ENCODE results near the gene ZNF578. TPM values are rescaled to one million over a fixed set of nuclear protein-coding genes. Genes with fewer than 3 reads are reported as not detected.

ZNF578 gene
- total and polyA plus RNA-seq, 10 of the 15 experiments (the other 5 are each of a cell fraction or from before 2014, with no cell fraction given): 0.10 to 0.43 (median 0.16) TPM; not detected in 4

GRCh38 chr19:52524086-52524485, 70.7 kb downstream of the ZNF578 start:
- H3K4me1 ChIP-seq (ENCODE audit: control insufficient read depth, insufficient read depth, low read length): no peaks in the 10 kb centered on the region; the same call in 1 of the 2 replicates
- H4K20me1 ChIP-seq (ENCODE audit: control insufficient read depth, insufficient read depth): no peaks in the 10 kb centered on the region
- ATAC-seq (no peak), DNase-seq (ENCODE audit: low read depth, low spot score) (no peak), FAIRE-seq (no peak)
- WGBS (ENCODE audit: insufficient coverage, insufficient replicate concordance, low lambda C conversion rate, missing lambda C conversion rate): 76% methylated on average over 20 of the region's 20 CpGs
- no peaks in the 10 kb centered on the region for H3K27me3 ChIP-seq (replicated peaks in 1 of 2; ENCODE audit: control insufficient read depth in 2 of 2, insufficient read depth in 2 of 2, low read length in 1 of 2)
- TF ChIP-seq HDAC6 (IDR thresholded peaks at IDR 0.05; ENCODE audit: unreplicated experiment): no peak
- TF ChIP-seq, protein P1, sequence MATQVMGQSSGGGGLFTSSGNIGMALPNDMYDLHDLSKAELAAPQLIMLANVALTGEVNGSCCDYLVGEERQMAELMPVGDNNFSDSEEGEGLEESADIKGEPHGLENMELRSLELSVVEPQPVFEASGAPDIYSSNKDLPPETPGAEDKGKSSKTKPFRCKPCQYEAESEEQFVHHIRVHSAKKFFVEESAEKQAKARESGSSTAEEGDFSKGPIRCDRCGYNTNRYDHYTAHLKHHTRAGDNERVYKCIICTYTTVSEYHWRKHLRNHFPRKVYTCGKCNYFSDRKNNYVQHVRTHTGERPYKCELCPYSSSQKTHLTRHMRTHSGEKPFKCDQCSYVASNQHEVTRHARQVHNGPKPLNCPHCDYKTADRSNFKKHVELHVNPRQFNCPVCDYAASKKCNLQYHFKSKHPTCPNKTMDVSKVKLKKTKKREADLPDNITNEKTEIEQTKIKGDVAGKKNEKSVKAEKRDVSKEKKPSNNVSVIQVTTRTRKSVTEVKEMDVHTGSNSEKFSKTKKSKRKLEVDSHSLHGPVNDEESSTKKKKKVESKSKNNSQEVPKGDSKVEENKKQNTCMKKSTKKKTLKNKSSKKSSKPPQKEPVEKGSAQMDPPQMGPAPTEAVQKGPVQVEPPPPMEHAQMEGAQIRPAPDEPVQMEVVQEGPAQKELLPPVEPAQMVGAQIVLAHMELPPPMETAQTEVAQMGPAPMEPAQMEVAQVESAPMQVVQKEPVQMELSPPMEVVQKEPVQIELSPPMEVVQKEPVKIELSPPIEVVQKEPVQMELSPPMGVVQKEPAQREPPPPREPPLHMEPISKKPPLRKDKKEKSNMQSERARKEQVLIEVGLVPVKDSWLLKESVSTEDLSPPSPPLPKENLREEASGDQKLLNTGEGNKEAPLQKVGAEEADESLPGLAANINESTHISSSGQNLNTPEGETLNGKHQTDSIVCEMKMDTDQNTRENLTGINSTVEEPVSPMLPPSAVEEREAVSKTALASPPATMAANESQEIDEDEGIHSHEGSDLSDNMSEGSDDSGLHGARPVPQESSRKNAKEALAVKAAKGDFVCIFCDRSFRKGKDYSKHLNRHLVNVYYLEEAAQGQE (IDR thresholded peaks at IDR 0.05; ENCODE audit: low read depth, low read length): no peak
- ChIA-PET POLR2A (no interaction called here), CTCF (no interaction called here), RAD21 (ENCODE audit: unreplicated experiment) (no interaction called here), SMC1A (ENCODE audit: uncharacterized antibody, unreplicated experiment) (no interaction called here)
- no TSS peak for BruUV-seq (replicated peaks)
- no peak overlapping the region for H2AFZ ChIP-seq (ENCODE audit: control insufficient read depth, low read depth, low read length)
- no peak overlapping the region for H3K27ac ChIP-seq (ENCODE audit: control insufficient read depth, insufficient read depth)
- H3K4me3 ChIP-seq: no peak overlapping the region
- no peaks in the 10 kb centered on the region; the same call in 1 of the 3 replicates for H3K9me3 ChIP-seq (replicated peaks; ENCODE audit: control insufficient read depth, insufficient read depth, low read length)
- peaks cover 15% of the 10 kb centered on the region for H3K79me2 ChIP-seq (ENCODE audit: control insufficient read depth, insufficient read depth, low read length)
- intact Hi-C loops (cut with micrococcal nuclease; ENCODE audit: unreplicated experiment) (no loop called here), in situ Hi-C loops (cut with MboI) (no loop called here)
- H3K36me3 ChIP-seq (ENCODE audit: control insufficient read depth in 2 of 2, insufficient read depth in 2 of 2, low read length in 1 of 2): no peaks in the 10 kb centered on the region
- H3K4me2 ChIP-seq (ENCODE audit: control insufficient read depth, insufficient read depth): no peak overlapping the region
- H3K9ac ChIP-seq (ENCODE audit: control insufficient read depth, insufficient read depth, low read length): no peak overlapping the region
